AG04450 (cell line): ENCODE data around the gene DCDC2C. TPM values are rescaled to one million over a fixed set of nuclear protein-coding genes. Genes with fewer than 3 reads are reported as not detected.

ENCODE experiments used
- CTCF ChIA-PET: fragments of 300-600, 350-600 bp; formaldehyde crosslinking; extraction: SDS; loops from one replicate; lab custom pipeline; 2022; ENCODE audit warnings: antibody characterized with exemption, inconsistent platforms; lab: Charles Lee
- POLR2A ChIA-PET: fragments of 350-600 bp; formaldehyde crosslinking; extraction: SDS; loops from one replicate; lab custom pipeline; 2021; ENCODE audit warnings: antibody characterized with exemption, inconsistent platforms; lab: Yijun Ruan, JAX
- DNase-seq: peaks from one replicate; pipeline ENCODE4 v3.0.0-alpha.2; 2011; ENCODE audit warnings: low read depth, low spot score
- H3K27ac ChIP-seq: one replicate; pipeline ENCODE4 v1.5.1; 2012; ENCODE audit warnings: low read depth, low read length, control low read depth
- H3K27me3 ChIP-seq: one replicate; pipeline ENCODE4 v1.6.0; 2012; ENCODE audit warnings: low read length; ENCODE audit not compliant: control insufficient read depth, insufficient read depth
- H3K4me3 ChIP-seq: 2 replicates; pipeline ENCODE4 v1.5.1; 2011; ENCODE audit warnings: mild to moderate bottlenecking, low read depth, low read length, control low read depth
- H3K9me3 ChIP-seq: 2 replicates; pipeline ENCODE4 v1.5.1; 2012; ENCODE audit warnings: low read length; ENCODE audit not compliant: control insufficient read depth, insufficient read depth
- CTCF ChIP-seq: IDR thresholded peaks from 2 replicates; pipeline ENCODE4 v1.5.1; 2011; ENCODE audit warnings: low read depth, low read length, control low read depth, inconsistent platforms
- polyA plus RNA-seq: library from polyadenylated mRNA; depleted of rRNA; stranded (reverse); fragments of >200 nt; gene quantifications from 2 replicates; pipeline ENCODE4 v1.2.3, GENCODE V29; 2011

Gene DCDC2C
- polyA plus RNA-seq, 1 experiment: not detected

GRCh38 chr2:3708576-3708975 is 5.2 kb downstream of the DCDC2C start:
- ChIA-PET POLR2A (no interaction called here), CTCF (interaction anchor here (0.9 to 2.2 kb wide), 3 partner anchors 17 to 284 kb away, joined by 3 to 9 read pairs (median 3); no protein-coding TSS in a partner anchor)
- Histone ChIP-seq H3K9me3 (no peaks in the 10 kb centered on the region; the same call in 1 of the 2 replicates), H3K27me3 (peaks cover 10% of the 10 kb centered on the region), H3K4me3 (no peak overlapping the region), H3K27ac (no peak overlapping the region)
- DNase-seq: no peak
- no peak for TF ChIP-seq CTCF

GRCh38 chr2:3709225-3709624 is 5.8 kb downstream of the DCDC2C start:
- peaks cover 8% of the 10 kb centered on the region for H3K27me3 ChIP-seq
- DNase-seq: no peak
- H3K9me3 ChIP-seq: no peaks in the 10 kb centered on the region
- ChIA-PET POLR2A (no interaction called here), CTCF (interaction anchor here (0.9 to 2.2 kb wide), 3 partner anchors 18 to 285 kb away, joined by 3 to 9 read pairs (median 3); no protein-coding TSS in a partner anchor)
- H3K4me3 ChIP-seq: no peak overlapping the region
- no peak overlapping the region for H3K27ac ChIP-seq
- no peak for TF ChIP-seq CTCF

- ChIA-PET CTCF (interaction anchor here (1.4 to 2.8 kb wide), 2 partner anchors 16 to 247 kb away, joined by 4 to 20 read pairs; no protein-coding TSS in a partner anchor), POLR2A (no interaction called here)
- no peak for TF ChIP-seq CTCF
- DNase-seq: no peak
- H3K4me3 ChIP-seq: no peak overlapping the region
- H3K9me3 ChIP-seq: no peaks in the 10 kb centered on the region
- no peaks in the 10 kb centered on the region for H3K27me3 ChIP-seq
- no peak overlapping the region for H3K27ac ChIP-seq
Observed at GRCh38 chr2:3712424-3712823, 9.0 kb downstream of the DCDC2C start.

GRCh38 chr2:3712831-3713503 is 9.6 kb downstream of the DCDC2C start:
- Histone ChIP-seq H3K27ac (no peak overlapping the region), H3K27me3 (no peaks in the 10 kb centered on the region), H3K4me3 (no peak overlapping the region), H3K9me3 (no peaks in the 10 kb centered on the region)
- peak; percentile 29 for DNase-seq
- ChIA-PET POLR2A (no interaction called here), CTCF (interaction anchor here (1.4 to 2.8 kb wide), 3 partner anchors 15 to 246 kb away, joined by 4 to 20 read pairs (median 14); no protein-coding TSS in a partner anchor)
- TF ChIP-seq CTCF: no peak

- Histone ChIP-seq H3K4me3 (no peak overlapping the region), H3K9me3 (no peaks in the 10 kb centered on the region), H3K27ac (no peak overlapping the region), H3K27me3 (peaks cover 4% of the 10 kb centered on the region)
- POLR2A ChIA-PET: no interaction called here
- no peak for DNase-seq
- CTCF ChIA-PET: interaction anchor here (2.6 kb wide), 1 partner anchor 9 kb away, joined by 12 read pairs; no protein-coding TSS in a partner anchor
- no peak for TF ChIP-seq CTCF
Observed at GRCh38 chr2:3718679-3719078, 15.3 kb downstream of the DCDC2C start.
